GM12878 (cell line): ENCODE measurements around the gene WHRN. TPM values are rescaled to one million over a fixed set of nuclear protein-coding genes. Genes with fewer than 3 reads are reported as not detected.

Experiments
- ATAC-seq: fragments of 200-7000 bp; cut with Tn5 transposase; 3 replicates; pipeline ENCODE4 v1.9.1; 2020; ENCODE audit warnings: mild to moderate bottlenecking, moderate library complexity
- BruUV-seq: library from RNA; stranded (reverse); fragments of 400-500 nt; replicated peaks from 2 replicates; lab custom pipeline; 2021; lab: Mats Ljungman, UMichigan
- CTCF ChIA-PET: fragments of 300-600 bp; sonication (Branson Sonifier 250); formaldehyde crosslinking; extraction: SDS; loops from one replicate; lab custom pipeline; 2021; ENCODE audit warnings: inconsistent platforms; lab: Yijun Ruan, JAX
- POLR2A ChIA-PET: fragments of 350-600 bp; formaldehyde crosslinking; extraction: SDS; loops from one replicate; lab custom pipeline; 2021; ENCODE audit warnings: inconsistent platforms; lab: Charles Lee
- RAD21 ChIA-PET: fragments of 300-600 bp; sonication (Branson Sonifier 250); formaldehyde crosslinking; loops from one replicate; lab custom pipeline; 2023; ENCODE audit warnings: antibody characterized with exemption; ENCODE audit not compliant: unreplicated experiment; lab: Charles Lee
- SMC1A ChIA-PET: fragments of 300-600 bp; sonication (Branson Sonifier 250); formaldehyde crosslinking; loops from one replicate; lab custom pipeline; 2023; ENCODE audit not compliant: unreplicated experiment, uncharacterized antibody; lab: Charles Lee
- DNase-seq: peaks from one replicate; pipeline ENCODE4 v3.0.0-alpha.2; 2011; ENCODE audit warnings: low read depth, low spot score
- FAIRE-seq: peaks from 3 replicates; lab custom pipeline; 2011; peaks lifted over from hg19 to GRCh38; lab: Jason Lieb, UNC
- H2AFZ ChIP-seq: 2 replicates; pipeline ENCODE4 v1.6.0; 2011; ENCODE audit warnings: low read depth, low read length, control low read depth; ENCODE audit not compliant: control insufficient read depth
- H3K27ac ChIP-seq: 2 replicates; pipeline ENCODE4 v1.5.1; 2011; ENCODE audit warnings: control low read depth; ENCODE audit not compliant: control insufficient read depth, insufficient read depth
- H3K27me3 ChIP-seq, 2 experiments: replicated peaks in 1 of 2; 2 replicates each; pipeline versions ENCODE4 v1.6.0 to v1.6.1; 2011; ENCODE audit warnings: low read length in 1 of 2; ENCODE audit not compliant: control insufficient read depth in 2 of 2, insufficient read depth in 2 of 2
- H3K36me3 ChIP-seq, 2 experiments: 2 replicates each; pipeline ENCODE4 v1.5.1; 2011; ENCODE audit warnings: low read length in 1 of 2; ENCODE audit not compliant: control insufficient read depth in 2 of 2, insufficient read depth in 2 of 2
- H3K4me1 ChIP-seq: 2 replicates; pipeline ENCODE4 v1.6.1; 2011; ENCODE audit warnings: mild to moderate bottlenecking, low read length, moderate library complexity, mixed read lengths; ENCODE audit not compliant: control insufficient read depth, insufficient read depth
- H3K4me2 ChIP-seq: 2 replicates; pipeline ENCODE4 v1.6.0; 2011; ENCODE audit warnings: control low read depth; ENCODE audit not compliant: control insufficient read depth, insufficient read depth
- H3K4me3 ChIP-seq: fragments of 200-600 bp; sonication (generic); 2 replicates; pipeline ENCODE4 v1.5.1; 2016
- H3K79me2 ChIP-seq: 2 replicates; pipeline ENCODE4 v1.6.0; 2011; ENCODE audit warnings: low read length; ENCODE audit not compliant: control insufficient read depth, insufficient read depth
- H3K9ac ChIP-seq: 2 replicates; pipeline ENCODE4 v1.8.0; 2011; ENCODE audit warnings: low read length, control low read depth, mixed read lengths; ENCODE audit not compliant: control insufficient read depth, insufficient read depth
- H3K9me3 ChIP-seq: replicated peaks from 3 replicates; pipeline ENCODE4 v1.5.1; 2011; ENCODE audit warnings: mild to moderate bottlenecking, low read length; ENCODE audit not compliant: control insufficient read depth, insufficient read depth
- H4K20me1 ChIP-seq: 2 replicates; pipeline ENCODE4 v1.6.0; 2011; ENCODE audit not compliant: control insufficient read depth, insufficient read depth
- BACH1 ChIP-seq: fragments of 450-650 bp; IDR thresholded peaks from 2 replicates; pipeline ENCODE4 v1.6.1; 2017; ENCODE audit warnings: mild to moderate bottlenecking, borderline replicate concordance
- CHD1 ChIP-seq: IDR thresholded peaks from 2 replicates; pipeline ENCODE4 v1.6.1; 2012; ENCODE audit warnings: low read depth, low read length, improper control_type of control experiment
- E2F8 ChIP-seq: fragments of 450-650 bp; IDR thresholded peaks from 2 replicates; pipeline ENCODE4 v1.6.1; 2018; ENCODE audit warnings: mild to moderate bottlenecking, low read depth, moderate library complexity; ENCODE audit not compliant: partially characterized antibody
- JUNB ChIP-seq: IDR thresholded peaks from 2 replicates; pipeline ENCODE4 v1.6.1; 2016; ENCODE audit warnings: antibody characterized with exemption, mild to moderate bottlenecking
- POLR2AphosphoS2 ChIP-seq: IDR thresholded peaks from 2 replicates; pipeline ENCODE4 v1.6.1; 2011; ENCODE audit warnings: low read depth, mild to moderate bottlenecking, low read length, improper control_type of control experiment, moderate library complexity
- SMAD1 ChIP-seq: fragments of 450-650 bp; IDR thresholded peaks from 2 replicates; pipeline ENCODE4 v1.6.1; 2018; ENCODE audit warnings: mild to moderate bottlenecking, low read depth; ENCODE audit not compliant: partially characterized antibody
- SMC3 ChIP-seq: IDR thresholded peaks from 2 replicates; pipeline ENCODE4 v1.6.1; 2011; ENCODE audit warnings: low read length, improper control_type of control experiment, borderline replicate concordance
- TAF1 ChIP-seq: IDR thresholded peaks from 2 replicates; pipeline ENCODE4 v1.6.1; 2011; ENCODE audit warnings: mild to moderate bottlenecking, low read depth, low read length, borderline replicate concordance
- YBX1 ChIP-seq: fragments of 450-650 bp; IDR thresholded peaks from 2 replicates; pipeline ENCODE4 v1.6.1; 2016; ENCODE audit warnings: antibody characterized with exemption
- WGBS: methylation state at CpG from one replicate; pipeline ENCODE4 v1.1.6; 2016; ENCODE audit warnings: low lambda C conversion rate; ENCODE audit not compliant: insufficient replicate concordance, insufficient coverage; ENCODE audit errors: missing lambda C conversion rate; 5-methylcytosine and 5-hydroxymethylcytosine counted together
- in situ Hi-C: fragments of 300-500 bp; cut with MboI; formaldehyde crosslinking; loops from 9 replicates; pipeline ENCODE4 v1.14.3; 2018; ENCODE audit warnings: mixed read lengths
- intact Hi-C: fragments of 100-400 bp; cut with micrococcal nuclease; formaldehyde crosslinking; loops from one replicate; pipeline ENCODE4 v1.14.2; 2022; ENCODE audit not compliant: unreplicated experiment
- polyA plus RNA-seq, 11 experiments: library from polyadenylated mRNA; depleted of rRNA in 4 of 11; unstranded in 6 of 11; stranded (reverse) in 5 of 11; fragments of >200 nt; fragmentation: Nextera tagmentation in 4 of 11; fragmentation: Illumina TruSeq in 1 of 11; extraction: Ambion mirVana in 4 of 11; extraction: Trizol in 1 of 11; gene quantifications; 1 replicate in 1 of 11; 2 replicates in 10 of 11; pipeline versions ENCODE4 v1.2.1 to v1.2.3, GENCODE V29; 2011 to 2016; ENCODE audit warnings: inconsistent platforms in 2 of 11, missing spikeins in 2 of 11, low read depth in 1 of 11
- total RNA-seq, 4 experiments: library from RNA; depleted of rRNA in 3 of 4; stranded (reverse); fragments of >200 nt in 3 of 4; fragmentation: Illumina TruSeq in 1 of 4; extraction: Trizol in 1 of 4; gene quantifications; 2 replicates each; pipeline versions ENCODE4 v1.2.1 to v1.2.3, GENCODE V29; 2013 to 2021

The WHRN gene
- total and polyA plus RNA-seq, 10 of the 15 experiments (the other 5 are each of a cell fraction or from before 2014, with no cell fraction given) = 0.04 to 18.2 (median 0.68) TPM; not detected in 1

- TF ChIP-seq E2F8 = no peak
- TF ChIP-seq CHD1 = no peak
- no peak for TF ChIP-seq SMC3
- TF ChIP-seq JUNB = no peak
Measured at GRCh38 chr9:114404531-114404930, 100.7 kb downstream of the WHRN start (continued).

- in situ Hi-C loops = no loop called here
Measured at GRCh38 chr9:114403153-114403756, 102.0 kb downstream of the WHRN start.

More at GRCh38 chr9:114403153-114403756, 102.0 kb downstream of the WHRN start:
- ChIA-PET POLR2A (interaction anchor here (1.2 kb wide), 1 partner anchor 19 kb away, joined by 5 read pairs; no protein-coding TSS in a partner anchor), CTCF (interaction anchor here (0.7 to 7.4 kb wide), 7 partner anchors 12 to 503 kb away, joined by 3 to 109 read pairs (median 10); partner anchors contain the start of gene WHRN), SMC1A (interaction anchor here (0.6 to 1.8 kb wide), 6 partner anchors 13 to 739 kb away, joined by 3 to 14 read pairs (median 4); no protein-coding TSS in a partner anchor), RAD21 (interaction anchor here (0.6 to 7.1 kb wide), 4 partner anchors 26 to 250 kb away, joined by 3 to 69 read pairs (median 4); no protein-coding TSS in a partner anchor)
- Histone ChIP-seq H3K4me2 (no peak overlapping the region), H3K36me3 (no peaks in the 10 kb centered on the region; a peak in 1 of 4 replicates), H3K27ac (no peak overlapping the region), H2AFZ (no peak overlapping the region), H3K4me3 (no peak overlapping the region), H3K4me1 (peaks cover 5% of the 10 kb centered on the region; the same call in 1 of the 2 replicates), H3K27me3 (no peaks in the 10 kb centered on the region; a peak in 1 of 4 replicates), H3K9me3 (no peaks in the 10 kb centered on the region), H3K9ac (no peak overlapping the region), H4K20me1 (no peaks in the 10 kb centered on the region; the same call in 1 of the 2 replicates), H3K79me2 (no peaks in the 10 kb centered on the region)
- intact Hi-C loops = no loop called here
- DNase-seq (no peak), ATAC-seq (no peak), FAIRE-seq (no peak)
- 71% methylated on average over 16 of the region's 16 CpGs for WGBS
- no peak for TF ChIP-seq TAF1
- no peak for TF ChIP-seq BACH1
- TF ChIP-seq SMAD1 = no peak
- TF ChIP-seq YBX1 = no peak
- TF ChIP-seq POLR2AphosphoS2 = no peak
- TF ChIP-seq, all 136 proteins: peak for 0
- no TSS peak for BruUV-seq
